Neural progenitor cell (in vitro differentiated cells): ENCODE measurements around the gene IP6K2. TPM values are rescaled to one million over a fixed set of nuclear protein-coding genes. Genes with fewer than 3 reads are reported as not detected.
A peak's percentile ranks its signal among the peaks of the same experiment; 100 is the strongest.

Experiments used
- DNase-seq: peaks from one replicate; pipeline ENCODE4 v3.0.0-alpha.2; 2016; ENCODE audit warnings: low spot score
- H2AFZ ChIP-seq: fragments of 200-600 bp; sonication (generic); replicated peaks from 2 replicates; pipeline ENCODE4 v1.6.1; 2016; ENCODE audit warnings: antibody characterized with exemption
- H3F3A ChIP-seq: fragments of 200-600 bp; sonication (generic); 2 replicates; pipeline ENCODE4 v1.6.1; 2016; ENCODE audit warnings: antibody characterized with exemption, low read depth
- H3K27ac ChIP-seq: fragments of 200-600 bp; sonication (generic); 2 replicates; pipeline ENCODE4 v1.5.1; 2016; ENCODE audit warnings: mild to moderate bottlenecking
- H3K27me3 ChIP-seq: fragments of 200-600 bp; sonication (generic); 2 replicates; pipeline ENCODE4 v1.6.1; 2016; ENCODE audit warnings: mild to moderate bottlenecking, moderate library complexity
- H3K36me3 ChIP-seq: fragments of 200-600 bp; sonication (generic); 2 replicates; pipeline ENCODE4 v1.5.1; 2016
- H3K4me1 ChIP-seq: fragments of 200-600 bp; sonication (generic); 2 replicates; pipeline ENCODE4 v1.6.1; 2016; ENCODE audit warnings: mixed run types
- H3K4me2 ChIP-seq: fragments of 200-600 bp; sonication (generic); 2 replicates; pipeline ENCODE4 v1.6.1; 2016
- H3K4me3 ChIP-seq: fragments of 200-600 bp; sonication (generic); 2 replicates; pipeline ENCODE4 v1.5.1; 2016
- H3K79me2 ChIP-seq: fragments of 200-600 bp; sonication (generic); 2 replicates; pipeline ENCODE4 v1.6.1; 2016; ENCODE audit warnings: low read depth
- H3K9ac ChIP-seq: fragments of 200-600 bp; sonication (generic); 2 replicates; pipeline ENCODE4 v1.6.1; 2016
- H3K9me3 ChIP-seq: fragments of 200-600 bp; sonication (generic); 2 replicates; pipeline ENCODE4 v1.5.1; 2016; ENCODE audit warnings: low read depth
- H4K20me1 ChIP-seq: fragments of 200-600 bp; sonication (generic); 2 replicates; pipeline ENCODE4 v1.6.1; 2016; ENCODE audit warnings: low read depth
- H3K27ac Mint-ChIP-seq: 3 replicates; pipeline ENCODE4 v1.8.0; 2021; ENCODE audit warnings: mixed read lengths
- H3K27me3 Mint-ChIP-seq: 2 replicates; pipeline ENCODE4 v1.8.0; 2022; ENCODE audit warnings: low read depth, mild to moderate bottlenecking, inconsistent platforms, moderate library complexity, mixed read lengths; ENCODE audit not compliant: insufficient read depth
- H3K36me3 Mint-ChIP-seq: 3 replicates; pipeline ENCODE4 v1.8.0; 2021; ENCODE audit warnings: mixed read lengths
- H3K4me1 Mint-ChIP-seq: 3 replicates; pipeline ENCODE4 v1.8.0; 2021; ENCODE audit warnings: mixed read lengths
- H3K4me3 Mint-ChIP-seq: 3 replicates; pipeline ENCODE4 v1.8.0; 2021; ENCODE audit warnings: mild to moderate bottlenecking, moderate library complexity, mixed read lengths
- H3K9me3 Mint-ChIP-seq: 3 replicates; pipeline ENCODE4 v1.8.0; 2020; ENCODE audit warnings: mixed read lengths
- EZH2 ChIP-seq: fragments of 200-600 bp; sonication (generic); IDR thresholded peaks from 2 replicates; pipeline ENCODE4 v1.6.1; 2017; ENCODE audit warnings: antibody characterized with exemption, mild to moderate bottlenecking, moderate library complexity
- EZH2phosphoT487 ChIP-seq: fragments of 200-600 bp; sonication (generic); IDR thresholded peaks from 2 replicates; pipeline ENCODE4 v1.6.1; 2017; ENCODE audit warnings: antibody characterized with exemption
- total RNA-seq: library from RNA; depleted of rRNA; stranded (reverse); fragments of >200 nt; gene quantifications from 2 replicates; pipeline ENCODE4 v1.2.3, GENCODE V29; 2015; ENCODE audit warnings: low replicate concordance
- TF ChIP-seq, protein P1 (sequence below): fragments of 200-600 bp; sonication (generic); IDR thresholded peaks from 2 replicates; pipeline ENCODE4 v1.5.1; 2017; ENCODE audit warnings: antibody characterized with exemption, mild to moderate bottlenecking

The IP6K2 gene
- total RNA-seq, 1 donor from 2014 or later: 130 TPM

DNA sequence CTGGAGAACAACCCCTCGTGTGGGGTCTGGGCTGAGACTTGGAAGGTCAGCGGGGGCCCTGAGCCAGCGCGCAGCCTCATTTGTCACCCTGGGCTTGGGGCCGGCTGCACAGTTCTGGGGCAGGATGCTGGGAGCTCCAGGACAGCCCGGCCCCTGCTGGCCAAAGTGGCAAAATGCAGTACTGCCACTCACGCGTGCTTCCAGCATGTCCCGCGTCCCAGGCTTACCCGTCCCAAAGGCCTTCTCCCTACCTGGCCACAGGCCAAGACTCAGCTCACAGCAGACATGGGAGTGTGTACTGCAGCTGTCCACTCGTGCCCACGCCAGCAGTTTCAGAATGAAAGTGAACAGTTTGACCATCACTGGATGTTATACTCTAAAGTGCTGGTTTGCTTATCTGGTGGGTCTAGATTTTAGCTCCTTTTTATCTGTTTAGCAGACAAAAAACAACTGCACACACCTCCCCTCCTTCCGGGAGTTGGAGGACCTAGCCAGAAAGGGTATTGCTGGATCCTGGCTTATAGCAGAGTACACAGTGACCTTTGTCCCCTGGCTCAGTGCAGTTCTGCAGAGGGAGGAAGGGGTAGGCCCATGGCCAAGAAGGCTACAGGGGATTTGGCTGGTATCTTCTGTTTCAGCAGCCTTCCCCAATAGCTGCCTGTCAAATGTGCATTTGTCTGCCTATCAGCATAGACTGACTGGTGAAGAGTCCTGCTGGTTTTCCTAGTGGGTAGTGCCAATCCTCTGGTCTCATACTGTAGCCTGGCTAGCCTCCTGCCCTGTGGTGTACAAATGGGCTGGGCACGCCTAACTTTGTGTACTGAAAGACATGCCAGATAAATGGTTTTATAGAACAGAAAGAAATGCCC lies 23.2 kb upstream of the IP6K2 start:
- Mint-ChIP-seq H3K27ac (no peak overlapping the region), H3K9me3 (no peaks in the 10 kb centered on the region), H3K36me3 (peaks cover 2% of the 10 kb centered on the region), H3K4me3 (no peak overlapping the region), H3K27me3 (peaks cover 6% of the 10 kb centered on the region), H3K4me1 (peaks cover 11% of the 10 kb centered on the region)
- TF ChIP-seq, protein P1, sequence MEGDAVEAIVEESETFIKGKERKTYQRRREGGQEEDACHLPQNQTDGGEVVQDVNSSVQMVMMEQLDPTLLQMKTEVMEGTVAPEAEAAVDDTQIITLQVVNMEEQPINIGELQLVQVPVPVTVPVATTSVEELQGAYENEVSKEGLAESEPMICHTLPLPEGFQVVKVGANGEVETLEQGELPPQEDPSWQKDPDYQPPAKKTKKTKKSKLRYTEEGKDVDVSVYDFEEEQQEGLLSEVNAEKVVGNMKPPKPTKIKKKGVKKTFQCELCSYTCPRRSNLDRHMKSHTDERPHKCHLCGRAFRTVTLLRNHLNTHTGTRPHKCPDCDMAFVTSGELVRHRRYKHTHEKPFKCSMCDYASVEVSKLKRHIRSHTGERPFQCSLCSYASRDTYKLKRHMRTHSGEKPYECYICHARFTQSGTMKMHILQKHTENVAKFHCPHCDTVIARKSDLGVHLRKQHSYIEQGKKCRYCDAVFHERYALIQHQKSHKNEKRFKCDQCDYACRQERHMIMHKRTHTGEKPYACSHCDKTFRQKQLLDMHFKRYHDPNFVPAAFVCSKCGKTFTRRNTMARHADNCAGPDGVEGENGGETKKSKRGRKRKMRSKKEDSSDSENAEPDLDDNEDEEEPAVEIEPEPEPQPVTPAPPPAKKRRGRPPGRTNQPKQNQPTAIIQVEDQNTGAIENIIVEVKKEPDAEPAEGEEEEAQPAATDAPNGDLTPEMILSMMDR: peak; percentile 77
- TF ChIP-seq EZH2: no peak
- H4K20me1 ChIP-seq: no peaks in the 10 kb centered on the region
- DNase-seq: peak; percentile 85
- H3K9ac ChIP-seq: no peak overlapping the region
- no peak overlapping the region for H3K4me2 ChIP-seq
- H3K27me3 ChIP-seq: no peaks in the 10 kb centered on the region
- no peak overlapping the region for H3K27ac ChIP-seq
- H3F3A ChIP-seq: no peaks in the 10 kb centered on the region
- H3K36me3 ChIP-seq: no peaks in the 10 kb centered on the region
- H3K4me1 ChIP-seq: peaks cover 3% of the 10 kb centered on the region
- peak overlapping the region; percentile 56 for H2AFZ ChIP-seq
- H3K9me3 ChIP-seq: no peaks in the 10 kb centered on the region
- H3K79me2 ChIP-seq: no peaks in the 10 kb centered on the region
- no peak overlapping the region for H3K4me3 ChIP-seq

DNA sequence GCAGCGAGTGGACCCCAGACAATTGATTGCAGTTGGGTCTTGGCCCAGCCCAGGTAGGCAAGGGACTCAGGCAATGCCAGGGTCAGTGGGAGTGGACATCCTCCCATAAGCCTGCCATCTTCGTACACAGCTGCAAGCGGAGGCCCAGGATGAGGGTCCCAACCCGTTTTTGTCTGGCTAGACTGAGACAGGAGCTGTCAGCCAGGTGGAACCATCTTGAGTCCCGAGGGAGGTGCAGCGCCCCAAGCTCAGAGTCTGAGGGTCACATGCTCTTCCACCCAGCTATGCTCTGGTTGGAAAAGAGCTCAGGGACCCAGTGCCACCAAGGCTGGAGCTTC lies 22.6 kb upstream of the IP6K2 start:
- Histone ChIP-seq H3K9me3 (no peaks in the 10 kb centered on the region), H3K27ac (no peak overlapping the region), H3K4me1 (peaks cover 3% of the 10 kb centered on the region), H3K27me3 (no peaks in the 10 kb centered on the region), H3F3A (no peaks in the 10 kb centered on the region), H3K79me2 (no peaks in the 10 kb centered on the region), H3K4me2 (no peak overlapping the region), H2AFZ (peak overlapping the region; percentile 56), H3K9ac (no peak overlapping the region), H4K20me1 (no peaks in the 10 kb centered on the region), H3K4me3 (no peak overlapping the region), H3K36me3 (no peaks in the 10 kb centered on the region)
- no peak for TF ChIP-seq EZH2phosphoT487
- TF ChIP-seq, protein P1: no peak
- TF ChIP-seq EZH2: no peak
- H3K4me3 Mint-ChIP-seq: no peak overlapping the region
- peaks cover 2% of the 10 kb centered on the region for H3K36me3 Mint-ChIP-seq
- no peak for DNase-seq
- peaks cover 3% of the 10 kb centered on the region for H3K9me3 Mint-ChIP-seq
- peaks cover 7% of the 10 kb centered on the region for H3K27me3 Mint-ChIP-seq
- H3K27ac Mint-ChIP-seq: no peak overlapping the region
- peaks cover 14% of the 10 kb centered on the region for H3K4me1 Mint-ChIP-seq

DNA sequence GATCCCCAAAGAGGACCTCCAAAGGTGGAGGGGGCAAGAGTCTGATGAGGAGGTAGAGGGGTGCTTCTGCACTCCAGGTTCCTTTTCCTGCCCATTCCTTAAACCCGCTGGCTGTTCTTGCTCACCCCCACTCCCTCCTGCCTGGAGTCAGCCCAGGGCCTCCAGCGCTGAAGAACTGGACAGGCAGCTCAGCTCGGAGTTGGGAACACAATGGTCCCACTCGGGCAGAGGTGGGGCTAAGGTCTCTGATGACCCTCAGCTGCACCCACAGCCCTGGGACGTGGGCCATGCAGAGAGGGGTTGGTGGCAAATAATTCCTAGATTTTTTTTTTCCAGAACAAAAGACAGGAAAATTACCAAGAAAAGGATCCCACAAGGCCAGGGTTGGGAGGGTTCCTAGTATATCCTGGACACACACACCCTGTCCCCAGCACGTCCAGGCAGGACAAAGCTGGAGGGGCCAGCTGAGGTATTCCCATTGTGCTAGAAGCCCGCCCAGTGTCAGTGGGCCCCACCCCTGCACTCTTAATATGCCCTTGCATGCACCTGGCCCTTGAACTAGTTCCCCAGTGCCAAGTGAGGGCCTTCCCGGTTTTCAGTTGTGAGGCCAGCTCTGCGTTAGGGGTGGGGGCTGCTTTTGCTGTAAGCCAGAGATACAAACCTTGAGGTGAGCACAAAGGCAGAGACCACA lies 22.1 kb upstream of the IP6K2 start:
- no peaks in the 10 kb centered on the region for H3K79me2 ChIP-seq
- peaks cover 2% of the 10 kb centered on the region for H3K36me3 Mint-ChIP-seq
- H3K27me3 Mint-ChIP-seq: peaks cover 7% of the 10 kb centered on the region
- H3K4me1 Mint-ChIP-seq: peaks cover 14% of the 10 kb centered on the region
- H3K9me3 ChIP-seq: no peaks in the 10 kb centered on the region
- H3K4me1 ChIP-seq: peaks cover 3% of the 10 kb centered on the region
- TF ChIP-seq EZH2phosphoT487 (no peak), EZH2 (no peak)
- TF ChIP-seq, protein P1: no peak
- no peak overlapping the region for H3K9ac ChIP-seq
- no peak overlapping the region for H3K27ac Mint-ChIP-seq
- no peaks in the 10 kb centered on the region for H3F3A ChIP-seq
- no peaks in the 10 kb centered on the region for H4K20me1 ChIP-seq
- DNase-seq: no peak
- no peak overlapping the region for H3K4me3 ChIP-seq
- H3K36me3 ChIP-seq: no peaks in the 10 kb centered on the region
- H2AFZ ChIP-seq: no peak overlapping the region
- H3K4me3 Mint-ChIP-seq: no peak overlapping the region
- peaks cover 3% of the 10 kb centered on the region for H3K9me3 Mint-ChIP-seq
- H3K4me2 ChIP-seq: no peak overlapping the region
- no peaks in the 10 kb centered on the region for H3K27me3 ChIP-seq
- no peak overlapping the region for H3K27ac ChIP-seq
